ENCODE measurements around the gene CLDN5.
A peak's percentile ranks its signal among the peaks of the same experiment; 100 is the strongest.
"Not testable (repeated sequence)": the region's sequence is repeated elsewhere in the genome, so short reads cannot be mapped to it uniquely, and the experiment has no call there.

Gene CLDN5

GRCh38 chr22:19524170-19525115 lies at the start of gene CLDN5:
Gene CLDN5 (minus strand): TSS chr22:19524410. CDS start chr22:19524255, 155 bp downstream.
- DNase-seq: peak; percentile 54

- DNase-seq: no peak
Measured at GRCh38 chr22:19571995-19572394, 47.8 kb upstream of the CLDN5 start.

GRCh38 chr22:19571207-19571795 lies 47.1 kb upstream of the CLDN5 start:
- no peak for DNase-seq

- DNase-seq: no peak
Measured at GRCh38 chr22:19569976-19570375, 45.8 kb upstream of the CLDN5 start.

GRCh38 chr22:19569276-19569640 lies 45.0 kb upstream of the CLDN5 start:
- DNase-seq: no peak

DNA sequence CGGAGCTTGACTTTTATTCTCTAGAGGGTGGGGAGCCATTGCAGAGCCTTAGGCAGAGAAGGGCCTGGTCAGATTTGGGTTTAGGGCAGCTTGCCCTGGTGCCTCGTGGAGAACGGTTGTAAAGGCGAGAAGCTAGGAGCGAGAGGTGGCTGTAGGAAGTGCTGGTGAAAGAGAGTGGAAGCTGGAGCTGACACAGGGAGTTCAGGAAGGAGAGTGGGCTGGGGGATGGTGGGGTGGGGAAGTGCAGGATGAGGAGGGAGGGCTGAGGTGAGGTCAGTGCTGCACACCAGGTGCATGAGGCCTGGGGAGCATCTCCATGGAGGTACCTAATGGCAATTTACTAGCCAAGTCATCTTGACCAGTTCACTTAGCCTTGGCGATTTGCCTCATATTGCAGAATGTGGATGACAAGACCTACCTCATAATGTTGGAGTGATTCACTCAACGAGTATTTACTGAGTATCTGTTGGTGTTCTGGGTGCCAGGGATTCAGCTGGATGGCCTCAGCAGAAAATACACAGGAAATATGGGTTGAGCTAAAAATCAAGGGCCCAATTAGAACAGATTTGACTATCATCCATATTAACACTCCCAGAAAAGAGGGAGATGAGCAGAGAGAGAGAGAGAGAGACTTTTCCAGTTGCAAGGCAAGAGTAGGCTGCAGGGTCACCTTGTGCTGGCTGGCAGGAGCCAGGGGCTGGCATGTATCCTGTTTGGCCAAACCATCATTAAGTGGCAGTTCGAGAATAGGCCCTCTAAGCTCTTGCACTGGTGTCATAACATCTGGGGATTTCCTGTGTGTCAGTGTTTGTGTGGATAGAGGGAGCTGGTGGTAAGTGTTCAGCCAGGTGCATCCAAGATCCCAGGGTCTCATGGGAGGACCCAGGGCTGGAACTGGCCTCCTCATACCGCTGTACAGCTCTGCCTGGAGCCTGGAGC lies 44.4 kb upstream of the CLDN5 start:
- no peak for DNase-seq

DNA sequence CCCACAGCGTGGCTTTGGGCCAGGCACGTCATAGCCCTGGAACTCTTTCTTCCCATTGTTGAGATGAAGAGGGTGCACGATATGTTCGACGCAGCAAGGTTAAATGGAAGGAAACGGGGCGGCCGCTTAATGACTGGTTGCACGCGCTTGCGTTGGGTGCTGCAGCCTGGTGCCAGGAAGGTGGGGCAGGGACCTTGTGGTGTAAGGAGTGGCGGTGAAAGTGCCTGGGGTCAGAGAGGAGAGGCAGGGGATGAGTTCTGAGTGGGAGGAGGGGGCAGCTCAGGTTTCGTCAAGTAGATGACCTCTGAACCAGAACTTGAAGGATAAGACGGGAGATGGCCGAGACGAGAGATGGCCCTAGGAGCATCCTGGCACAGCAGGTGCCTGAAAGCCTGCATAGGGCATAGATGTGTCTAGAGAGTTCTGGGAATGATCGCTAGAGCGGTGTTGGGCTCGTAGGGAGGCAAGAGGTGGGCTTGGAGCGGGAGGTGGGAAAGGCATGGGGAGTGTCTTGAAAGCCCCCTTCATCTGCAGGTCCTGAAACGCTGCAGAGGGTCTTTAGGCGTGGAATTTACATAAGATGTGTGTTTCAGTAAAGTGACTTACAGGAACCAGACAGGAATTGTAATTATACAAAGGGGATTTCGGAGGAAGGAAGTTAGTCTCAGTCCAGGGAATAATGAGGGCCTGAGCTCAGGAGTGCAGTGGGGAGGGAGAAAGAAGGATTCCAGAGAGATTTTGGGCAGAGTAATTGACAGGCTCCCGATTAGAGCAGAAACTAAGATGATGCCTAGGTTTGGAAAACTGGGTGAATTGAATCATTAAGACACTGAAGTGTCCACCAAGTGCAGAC lies 43.2 kb upstream of the CLDN5 start:
- DNase-seq: no peak

DNA sequence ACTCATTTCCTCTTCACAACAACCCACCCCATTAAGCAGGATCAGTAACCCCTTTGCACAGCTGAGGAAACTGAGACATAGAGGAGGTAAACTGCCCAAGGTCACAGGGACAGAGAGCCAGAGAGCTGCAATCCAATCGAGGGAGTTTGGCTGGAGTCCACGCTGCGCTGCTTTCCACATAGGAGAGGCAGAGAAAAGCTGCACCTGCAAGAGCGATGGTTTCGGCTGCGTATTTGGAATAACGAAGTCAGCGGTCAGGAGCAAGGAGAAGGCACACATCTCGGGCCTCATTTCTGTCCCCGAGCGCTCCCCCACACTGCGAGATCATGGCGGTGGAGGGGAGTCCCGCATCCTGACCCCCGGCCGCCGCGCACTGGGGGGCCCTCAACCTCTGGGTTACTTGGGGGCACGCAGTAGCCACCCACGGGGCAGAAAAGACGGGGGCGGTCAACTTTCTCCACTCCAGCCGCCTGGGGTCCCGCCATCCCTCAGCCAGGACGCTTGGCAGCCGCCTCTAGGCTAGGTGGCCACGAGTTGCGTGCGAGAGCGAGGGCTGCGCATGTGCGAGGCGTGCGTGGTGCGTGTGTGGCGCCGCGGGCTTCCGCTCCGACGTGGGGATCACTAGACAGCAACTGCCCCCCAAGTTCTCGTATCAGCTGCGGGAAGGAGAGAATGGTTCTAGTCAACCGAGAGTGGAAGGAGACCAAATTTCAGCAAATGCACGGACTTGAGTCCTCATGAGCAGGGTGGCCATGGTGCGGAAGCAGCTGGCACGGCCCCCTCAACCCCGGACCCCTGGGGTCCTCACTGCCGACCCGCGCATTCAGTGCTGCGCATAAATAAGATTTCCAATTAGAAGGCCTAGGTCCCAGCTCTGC lies 42.3 kb upstream of the CLDN5 start:
- DNase-seq: no peak

GRCh38 chr22:19565382-19566278 lies 41.4 kb upstream of the CLDN5 start:
- no peak for DNase-seq

DNA sequence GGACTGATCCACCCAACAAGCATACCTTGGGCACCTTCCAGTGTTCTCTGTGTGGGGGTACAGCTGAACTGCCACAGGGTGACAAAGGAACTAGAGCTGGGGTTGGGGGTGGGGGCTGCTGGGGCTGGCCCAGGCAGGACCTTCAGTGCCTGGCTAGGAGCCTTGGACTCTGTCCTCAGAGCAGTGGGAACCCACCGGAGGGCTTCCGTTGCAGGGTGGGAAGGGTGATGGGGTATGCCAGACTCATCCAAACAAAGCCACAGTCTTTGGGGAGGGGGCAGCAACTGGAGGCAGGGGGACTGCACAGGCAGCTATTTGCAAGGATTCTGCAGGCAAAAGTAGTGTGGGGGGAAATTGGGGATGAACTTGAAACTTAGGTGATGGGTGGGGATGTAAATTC lies 35.7 kb upstream of the CLDN5 start:
- no peak for DNase-seq

DNA sequence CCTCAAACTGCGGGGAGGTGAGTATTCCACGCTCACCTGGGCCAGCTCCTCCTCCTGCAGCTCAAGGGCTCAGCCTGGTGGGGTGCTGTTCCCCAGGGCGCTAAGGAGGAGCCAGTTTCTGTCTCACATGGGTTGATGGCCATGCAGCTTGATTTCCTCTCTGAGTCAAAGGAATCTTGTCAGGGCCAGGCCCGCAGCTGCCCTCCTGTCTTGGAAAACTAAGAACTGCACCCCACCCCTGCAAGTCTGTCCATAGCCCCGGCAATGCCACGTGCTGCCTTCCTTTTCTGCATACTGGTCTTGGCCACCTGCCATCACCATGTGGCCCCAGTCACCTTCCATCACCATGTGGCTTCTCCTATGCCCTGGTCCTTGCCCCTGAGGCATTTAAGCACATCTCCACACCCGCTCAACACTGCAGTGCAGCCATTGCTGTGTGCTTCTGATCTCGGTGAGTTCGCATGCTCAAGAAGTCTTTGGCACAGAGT lies 35.2 kb upstream of the CLDN5 start:
- DNase-seq: no peak

DNA sequence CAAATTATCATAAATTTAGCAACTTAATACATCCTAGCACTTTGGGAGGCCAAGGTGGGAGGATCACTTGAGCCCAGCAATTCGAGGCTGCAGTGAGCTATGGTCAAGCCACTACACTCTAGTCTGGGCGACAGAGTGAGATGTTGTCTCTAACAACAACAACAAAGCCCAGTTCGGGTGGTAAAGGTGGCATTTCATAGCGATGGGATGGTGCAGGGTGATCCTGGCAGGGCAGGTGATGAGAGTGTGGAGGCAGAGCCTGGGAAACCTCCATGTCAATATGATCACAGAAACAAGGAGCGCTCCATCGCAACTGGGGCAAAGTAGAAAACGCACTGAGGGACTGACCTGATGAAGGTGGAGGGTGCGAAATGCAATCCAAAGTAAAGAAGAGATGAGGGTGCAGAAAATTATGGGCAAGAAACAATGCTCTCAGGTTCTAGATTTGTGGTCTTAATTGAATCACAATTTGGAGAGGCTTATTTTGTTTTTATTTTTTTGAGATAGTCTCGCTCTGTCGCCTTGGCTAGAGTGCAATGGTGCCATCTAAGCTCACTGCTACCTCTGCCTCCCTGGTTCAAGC lies 32.8 kb upstream of the CLDN5 start:
- DNase-seq: no peak

DNA sequence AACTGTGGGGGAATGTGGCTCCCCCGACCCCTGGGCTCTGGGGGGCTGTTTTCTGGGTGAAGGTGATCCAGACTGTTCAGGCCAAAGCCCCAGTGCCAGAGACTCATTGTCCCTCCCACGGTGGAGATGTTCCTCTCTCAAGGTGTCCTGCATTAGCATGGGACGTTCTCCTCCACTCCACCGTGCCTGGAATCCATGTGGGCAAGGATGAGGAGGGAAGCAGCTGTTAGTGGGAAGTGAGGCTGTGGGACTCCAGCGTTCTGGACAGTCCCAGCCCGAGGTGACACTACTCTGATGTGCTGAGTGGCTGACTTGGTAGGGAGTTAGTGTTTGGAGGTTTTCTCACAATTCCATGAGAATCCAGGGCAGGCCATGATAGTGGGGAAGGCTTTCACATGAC lies 31.4 kb upstream of the CLDN5 start:
- DNase-seq: no peak

DNA sequence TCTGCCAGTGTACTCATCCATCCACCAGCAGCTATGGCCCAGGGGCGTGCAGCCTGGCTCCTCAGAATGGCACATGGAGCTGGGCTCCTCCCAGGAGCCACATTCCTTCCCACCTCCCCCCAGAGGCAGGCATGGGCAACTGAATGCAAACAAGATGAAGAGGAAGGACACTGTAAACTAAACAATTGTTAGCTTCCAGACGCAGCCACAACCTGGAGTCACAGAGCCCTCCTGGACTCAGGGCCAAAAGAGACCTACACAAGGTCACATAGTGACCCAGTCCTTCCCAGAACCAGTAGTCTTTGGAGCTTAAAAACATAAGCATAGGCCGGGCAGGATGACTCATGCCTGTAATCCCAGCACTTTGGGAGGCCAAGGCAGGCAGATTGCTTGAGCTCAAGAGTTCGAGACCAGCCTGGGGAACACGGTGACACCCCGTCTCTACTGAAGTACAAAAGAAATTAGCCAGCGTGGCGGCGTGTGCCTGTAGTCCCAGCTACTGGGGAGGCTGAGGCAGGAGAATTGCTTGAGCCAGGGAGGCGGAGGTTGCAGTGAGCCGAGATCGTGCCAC lies 30.7 kb upstream of the CLDN5 start:
- no peak for DNase-seq

GRCh38 chr22:19553201-19553600 lies 29.0 kb upstream of the CLDN5 start:
- no peak for DNase-seq

DNA sequence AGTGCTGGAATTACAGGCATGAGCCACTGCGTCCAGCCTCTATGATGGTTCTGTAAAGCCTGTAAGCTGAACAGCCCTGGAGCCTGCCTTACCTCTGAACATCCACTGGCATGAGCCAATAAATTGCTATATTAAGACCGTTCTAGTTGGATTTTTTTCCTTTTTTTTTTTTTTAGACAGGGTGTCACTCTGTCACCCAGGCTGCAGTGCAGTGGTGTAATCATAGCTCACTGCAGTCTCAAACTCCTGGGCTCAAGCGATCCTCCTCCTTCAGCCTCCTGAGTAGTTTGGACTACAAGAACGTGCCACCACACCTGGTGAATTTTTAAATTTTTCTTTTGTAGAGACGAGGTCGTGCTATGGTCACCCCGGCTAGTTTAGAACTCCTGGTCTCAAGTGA lies 26.2 kb upstream of the CLDN5 start:
- no peak for DNase-seq

DNA sequence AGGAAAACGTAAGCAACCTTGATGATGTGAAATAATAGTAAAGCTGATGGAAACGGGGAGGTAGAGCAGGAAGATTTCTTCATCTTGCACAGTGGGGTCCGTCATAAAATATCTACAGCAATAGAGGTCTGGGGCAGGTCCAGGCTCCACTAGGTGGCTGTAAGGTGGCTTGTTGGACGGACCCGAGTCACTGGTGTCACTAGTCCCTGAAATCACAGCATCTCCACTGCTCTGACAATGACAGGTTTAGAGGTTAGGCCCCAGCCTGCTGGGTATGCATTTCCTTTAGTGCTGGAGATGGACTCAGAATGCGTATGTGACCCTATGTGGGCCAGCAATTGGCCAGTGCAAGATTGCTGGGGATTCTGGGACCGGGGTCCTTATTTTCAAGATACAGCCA lies 25.2 kb upstream of the CLDN5 start:
- DNase-seq: no peak

GRCh38 chr22:19548964-19549363 lies 24.8 kb upstream of the CLDN5 start:
- DNase-seq: no peak

DNA sequence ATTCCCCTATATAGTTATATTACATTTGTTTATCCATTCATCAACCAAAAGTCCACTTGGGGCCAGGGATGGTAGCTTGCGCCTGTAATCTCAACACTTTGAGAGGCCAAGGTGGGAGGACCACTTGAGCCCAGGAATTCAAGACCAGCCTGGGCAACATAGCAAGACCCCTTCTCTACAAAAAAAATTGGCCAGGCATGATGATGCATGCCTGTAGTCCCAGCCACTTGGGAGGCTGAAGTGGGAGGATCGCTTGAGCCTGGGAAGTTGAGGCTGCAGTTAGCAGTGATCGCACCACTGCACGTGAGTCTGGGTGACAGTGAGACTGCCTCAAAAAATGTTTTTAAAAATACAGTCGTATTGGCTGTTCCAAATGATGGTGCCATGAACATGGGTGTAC lies 24.2 kb upstream of the CLDN5 start:
- DNase-seq: not testable (repeated sequence)
